Esophagus (tissue), 2 donors: ENCODE results near the gene MARCHF3. TPM values are rescaled to one million over a fixed set of nuclear protein-coding genes. Genes with fewer than 3 reads are reported as not detected.
"Not testable (repeated sequence)": the region's sequence is repeated elsewhere in the genome, so short reads cannot be mapped to it uniquely, and the experiment has no call there.

Source experiments
- H3K27ac ChIP-seq, 2 donors: one replicate each; pipeline ENCODE4 v1.5.1; 2013; ENCODE audit warnings: low read depth in 2 of 2, mild to moderate bottlenecking in 2 of 2, inconsistent platforms in 1 of 2, low read length in 1 of 2, moderate library complexity in 1 of 2
- H3K27me3 ChIP-seq, 2 donors: one replicate each; pipeline ENCODE4 v1.6.1; 2013; ENCODE audit warnings: low read length in 2 of 2, control low read depth in 1 of 2, mild to moderate bottlenecking in 1 of 2; ENCODE audit not compliant: insufficient read depth in 2 of 2, control insufficient read depth in 1 of 2
- H3K36me3 ChIP-seq, 2 donors: one replicate each; pipeline ENCODE4 v1.6.1; 2013; ENCODE audit warnings: low read length in 1 of 2; ENCODE audit not compliant: control insufficient read depth in 2 of 2, insufficient read depth in 2 of 2
- H3K4me1 ChIP-seq, 2 donors: one replicate each; pipeline ENCODE4 v1.6.1; 2013; ENCODE audit warnings: low read length in 1 of 2; ENCODE audit not compliant: control insufficient read depth in 2 of 2, insufficient read depth in 2 of 2
- H3K4me3 ChIP-seq, 2 donors: one replicate each; pipeline ENCODE4 v1.5.1; 2013; ENCODE audit warnings: low read length in 2 of 2, mild to moderate bottlenecking in 2 of 2, low read depth in 1 of 2, moderate library complexity in 1 of 2
- H3K9me3 ChIP-seq, 2 donors: one replicate each; pipeline ENCODE4 v1.6.1; 2013; ENCODE audit warnings: mild to moderate bottlenecking in 2 of 2, low read depth in 1 of 2, low read length in 1 of 2, moderate library complexity in 1 of 2; ENCODE audit not compliant: control insufficient read depth in 2 of 2, insufficient read depth in 1 of 2
- WGBS, 2 donors: extraction: QIAGEN DNeasy Blood & Tissue Kit; methylation state at CpG; one replicate each; pipeline ENCODE4 v1.1.7; 2013; 5-methylcytosine and 5-hydroxymethylcytosine counted together
- polyA plus RNA-seq, 2 donors: library from polyadenylated mRNA; stranded (reverse); fragments of 200-250 nt; gene quantifications; one replicate each; pipeline ENCODE4 v1.2.3, GENCODE V29; 2013
- donor health status: healthy with polysubstance abuse.
- donor health status: Bipolar disorder and iron deficiency.

The MARCHF3 gene
- polyA plus RNA-seq, 2 donors = 1.5 to 2.4 TPM

DNA sequence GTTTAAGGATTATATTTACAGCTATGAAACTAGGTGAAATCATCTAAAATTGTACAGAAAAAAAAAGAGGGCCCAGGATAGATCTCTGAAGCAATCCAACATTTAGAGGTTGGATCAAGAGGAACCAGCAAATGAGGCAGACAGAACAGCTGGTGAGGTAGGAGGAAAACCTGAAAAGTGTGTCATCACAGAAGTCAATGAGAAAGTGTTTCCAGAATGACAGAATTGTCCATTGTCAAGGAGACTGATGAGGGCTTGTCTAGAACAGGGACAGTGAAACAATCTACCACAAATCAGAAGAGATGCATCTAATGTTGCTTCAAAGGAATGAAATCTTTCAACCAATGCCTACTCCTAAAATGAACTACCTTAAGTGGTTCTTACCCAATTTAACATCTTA lies 36.4 kb upstream of the MARCHF3 start:
- H3K36me3 ChIP-seq = no peaks in the 10 kb centered on the region
- H3K9me3 ChIP-seq = no peaks in the 10 kb centered on the region
- no peak overlapping the region for H3K4me3 ChIP-seq
- no peak overlapping the region for H3K27ac ChIP-seq
- peaks cover 0 to 3% of the 10 kb centered on the region in 2 donors for H3K4me1 ChIP-seq
- no peaks in the 10 kb centered on the region for H3K27me3 ChIP-seq

DNA sequence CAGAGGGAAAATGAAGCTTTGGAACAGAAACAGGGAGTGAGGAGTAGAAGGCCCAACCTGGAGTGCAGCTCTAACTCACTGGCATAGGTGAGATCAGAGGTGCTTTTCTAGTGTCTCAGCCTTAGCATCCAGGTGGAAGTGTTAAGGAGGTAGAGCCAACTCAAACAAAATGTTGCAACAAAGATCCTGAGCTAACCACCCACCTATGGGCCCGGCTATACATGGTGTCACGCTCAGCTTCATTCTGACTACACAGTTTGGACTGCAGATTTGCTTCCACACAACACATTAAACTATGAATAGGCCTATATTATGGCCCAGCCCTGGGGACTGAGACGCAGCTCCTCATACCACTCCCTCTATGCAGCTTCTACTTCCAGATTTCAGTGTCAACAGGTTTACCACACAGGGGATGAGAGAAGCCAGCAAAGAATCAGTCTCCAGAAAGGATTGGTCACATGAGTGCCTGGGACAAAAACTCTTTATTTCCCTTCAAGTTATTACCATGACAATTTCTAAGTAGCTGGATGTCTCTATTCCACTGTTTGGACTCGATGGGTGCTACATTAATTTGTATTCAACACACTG lies 34.0 kb upstream of the MARCHF3 start:
- H3K27me3 ChIP-seq = no peaks in the 10 kb centered on the region
- H3K4me1 ChIP-seq = peaks cover 0 to 3% of the 10 kb centered on the region in 2 donors
- no peak overlapping the region for H3K4me3 ChIP-seq
- peak overlapping the region; percentile 13 to 24 for H3K27ac ChIP-seq
- no peaks in the 10 kb centered on the region for H3K36me3 ChIP-seq
- 58 to 73% methylated on average over 4 of the region's 4 CpGs for WGBS, 2 donors
- no peaks in the 10 kb centered on the region for H3K9me3 ChIP-seq

DNA sequence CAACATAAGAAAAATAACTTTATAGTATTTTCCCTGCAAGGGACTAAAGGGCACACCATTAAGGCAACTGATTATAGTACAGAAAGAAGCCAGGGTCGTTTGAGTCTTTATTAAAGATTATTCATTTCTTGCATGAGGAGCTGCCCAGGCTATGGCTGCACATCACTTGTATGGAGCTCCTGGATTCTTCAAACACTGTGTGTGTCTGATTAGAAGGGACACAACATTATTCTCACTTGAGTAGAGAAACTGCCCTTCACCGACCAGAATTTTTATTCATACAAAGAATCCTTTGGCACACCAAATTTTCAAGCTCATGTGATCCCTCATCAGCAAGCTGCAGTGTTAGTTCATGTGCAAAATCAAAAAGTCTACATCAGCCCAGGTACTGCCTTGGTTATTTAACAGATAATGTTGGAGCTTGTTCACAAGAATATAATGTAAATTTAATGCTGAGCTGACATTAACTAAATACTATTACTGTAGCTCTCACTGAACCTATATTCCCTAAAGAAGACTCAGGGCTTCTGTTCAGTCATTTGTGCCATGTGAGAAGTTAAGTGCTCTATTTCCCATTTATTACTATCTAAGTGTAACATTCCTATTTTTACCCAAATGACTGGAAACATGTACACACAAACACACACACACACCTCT lies 33.0 kb upstream of the MARCHF3 start:
- Histone ChIP-seq H3K27me3 (no peaks in the 10 kb centered on the region), H3K4me1 (peaks cover 0 to 3% of the 10 kb centered on the region in 2 donors), H3K27ac (no peak overlapping the region), H3K4me3 (no peak overlapping the region), H3K36me3 (no peaks in the 10 kb centered on the region), H3K9me3 (no peaks in the 10 kb centered on the region)
- WGBS, 2 donors = 69 to 76% methylated on average over 2 of the region's 2 CpGs

DNA sequence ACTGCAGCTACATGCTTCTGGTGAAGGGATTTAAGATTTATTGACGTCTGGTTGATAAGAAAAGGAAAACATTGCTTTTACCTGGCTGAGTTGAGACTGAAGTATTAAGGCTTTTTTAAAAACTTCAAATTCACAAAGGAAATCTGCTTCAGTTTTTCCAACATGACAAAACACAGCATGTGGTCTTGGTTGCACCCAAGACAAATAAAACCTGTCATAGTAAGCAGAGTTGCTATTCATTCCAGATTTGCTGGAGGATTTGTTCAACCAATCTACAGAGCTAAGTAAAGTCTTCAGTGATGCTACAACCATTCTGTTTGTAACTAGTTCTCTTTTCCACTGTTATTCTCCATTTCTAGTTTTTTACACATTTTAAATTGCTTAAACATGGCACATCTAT lies 31.6 kb upstream of the MARCHF3 start:
- Histone ChIP-seq H3K4me1 (peaks cover 0 to 3% of the 10 kb centered on the region in 2 donors), H3K4me3 (no peak overlapping the region), H3K9me3 (no peaks in the 10 kb centered on the region), H3K27me3 (no peaks in the 10 kb centered on the region), H3K36me3 (no peaks in the 10 kb centered on the region), H3K27ac (no peak overlapping the region)
- 51 to 77% methylated on average over 1 of the region's 1 CpG for WGBS, 2 donors

DNA sequence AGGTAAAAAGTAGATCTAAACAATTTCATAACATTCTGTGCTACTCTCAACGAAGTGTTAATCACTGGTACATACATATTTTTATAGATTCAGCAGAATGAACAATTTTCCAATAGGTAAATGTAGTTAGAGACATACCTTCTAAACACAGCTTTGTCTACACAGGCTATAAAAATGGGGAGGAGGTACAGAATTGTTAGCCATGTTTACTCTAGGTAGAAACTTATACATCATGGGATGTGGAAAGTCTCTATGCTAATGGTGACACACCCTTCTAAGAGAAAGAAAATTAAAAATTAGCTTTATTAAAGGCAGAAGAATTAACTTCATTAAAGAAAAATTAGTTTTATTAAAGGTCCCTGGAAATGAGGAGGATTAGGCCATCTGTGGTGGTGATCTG lies 31.2 kb upstream of the MARCHF3 start:
- H3K36me3 ChIP-seq = no peaks in the 10 kb centered on the region
- no peak overlapping the region for H3K27ac ChIP-seq
- H3K27me3 ChIP-seq = no peaks in the 10 kb centered on the region
- no peaks in the 10 kb centered on the region for H3K9me3 ChIP-seq
- H3K4me1 ChIP-seq = peaks cover 0 to 3% of the 10 kb centered on the region in 2 donors
- H3K4me3 ChIP-seq = no peak overlapping the region
- 85 to 86% methylated on average over 1 of the region's 1 CpG for WGBS, 2 donors

DNA sequence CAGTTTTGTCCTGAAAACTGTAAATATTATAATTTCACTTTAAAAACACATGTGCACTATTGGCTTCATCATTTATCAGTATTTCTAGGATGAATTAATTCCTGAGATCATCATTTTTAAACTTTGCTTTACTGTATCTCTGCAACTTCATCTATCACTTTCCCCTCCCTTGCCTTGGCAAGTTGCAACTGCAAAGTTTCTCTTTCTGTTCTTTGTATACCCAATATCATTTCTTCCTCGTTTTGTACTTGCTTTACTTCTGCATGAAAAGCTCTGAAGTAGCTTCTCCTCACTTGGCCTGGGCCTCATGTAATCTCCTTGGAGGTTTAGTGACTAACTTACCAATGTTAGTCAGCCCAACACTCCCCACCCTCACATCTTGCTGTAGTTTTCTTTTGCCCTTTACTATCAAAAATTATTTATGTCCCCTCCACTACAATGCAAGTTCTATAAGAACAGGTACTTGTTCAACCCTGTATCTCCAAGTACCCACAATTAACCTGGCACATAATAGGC lies 30.2 kb upstream of the MARCHF3 start:
- Histone ChIP-seq H3K27ac (no peak overlapping the region), H3K9me3 (no peaks in the 10 kb centered on the region), H3K27me3 (no peaks in the 10 kb centered on the region), H3K4me1 (peaks cover 0 to 3% of the 10 kb centered on the region in 2 donors), H3K36me3 (no peaks in the 10 kb centered on the region), H3K4me3 (no peak overlapping the region)
- 47 to 61% methylated on average over 1 of the region's 1 CpG for WGBS, 2 donors

DNA sequence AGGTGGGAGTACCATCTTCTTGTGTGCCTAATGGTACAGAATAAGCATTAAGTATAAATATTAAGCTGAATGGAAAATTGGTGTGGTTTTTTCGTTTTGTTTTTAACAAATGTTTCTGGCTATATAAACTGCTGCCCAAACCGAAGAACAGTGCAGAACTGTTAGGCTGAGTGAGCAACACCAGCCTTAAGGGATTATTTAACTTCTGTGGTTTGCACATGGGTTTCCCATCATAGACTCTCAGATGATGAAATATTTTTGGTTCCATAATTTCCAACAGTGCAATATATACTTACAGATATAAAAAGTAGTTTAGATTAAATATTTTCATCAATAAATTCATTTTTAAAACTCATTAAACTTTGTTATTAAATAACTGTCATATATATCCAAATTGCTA lies 26.5 kb upstream of the MARCHF3 start:
- no peaks in the 10 kb centered on the region for H3K27me3 ChIP-seq
- H3K4me3 ChIP-seq = no peak overlapping the region
- H3K9me3 ChIP-seq = no peaks in the 10 kb centered on the region
- H3K27ac ChIP-seq = no peak overlapping the region
- H3K36me3 ChIP-seq = no peaks in the 10 kb centered on the region
- 78 to 79% methylated on average over 2 of the region's 2 CpGs for WGBS, 2 donors
- H3K4me1 ChIP-seq = no peaks in the 10 kb centered on the region

DNA sequence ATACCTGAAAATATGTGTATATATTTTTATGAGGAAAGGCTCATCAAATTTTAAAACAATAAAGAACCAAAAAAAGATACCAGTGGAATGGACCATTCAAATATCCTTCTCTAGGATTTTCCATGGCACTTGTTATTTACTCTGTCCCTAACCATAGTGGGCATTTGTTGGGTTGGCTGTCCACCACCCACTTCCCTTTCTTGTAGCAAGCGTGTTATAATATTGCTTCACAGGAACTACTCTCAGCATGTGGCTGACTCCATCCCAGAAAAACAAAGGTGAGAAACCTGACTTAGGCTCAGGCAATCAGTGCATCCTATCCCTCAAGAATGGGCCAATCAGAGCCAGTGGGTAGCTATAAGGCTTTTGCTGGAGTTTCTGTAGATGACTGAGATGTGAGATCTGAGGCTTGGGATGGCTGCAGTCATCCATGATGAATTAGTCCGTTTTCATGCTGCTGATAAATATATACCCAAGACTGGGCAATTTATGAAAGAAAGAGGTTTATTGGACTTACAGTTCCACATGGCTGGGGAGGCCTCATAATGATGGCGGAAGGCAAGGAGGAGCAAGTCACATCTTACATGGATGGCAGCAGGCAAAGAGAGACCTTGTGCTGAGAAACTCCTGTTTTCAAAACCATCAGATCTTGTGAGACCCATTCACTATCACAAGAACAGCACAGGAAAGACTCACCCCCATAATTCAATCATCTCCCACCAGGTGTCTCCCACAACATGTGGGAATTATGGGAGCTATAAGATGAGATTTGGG lies 25.7 kb upstream of the MARCHF3 start:
- Histone ChIP-seq H3K36me3 (no peaks in the 10 kb centered on the region), H3K27me3 (no peaks in the 10 kb centered on the region), H3K9me3 (no peaks in the 10 kb centered on the region), H3K4me3 (no peak overlapping the region), H3K27ac (no peak overlapping the region), H3K4me1 (no peaks in the 10 kb centered on the region)
- WGBS, 2 donors = 90 to 95% methylated on average over 3 of the region's 3 CpGs

DNA sequence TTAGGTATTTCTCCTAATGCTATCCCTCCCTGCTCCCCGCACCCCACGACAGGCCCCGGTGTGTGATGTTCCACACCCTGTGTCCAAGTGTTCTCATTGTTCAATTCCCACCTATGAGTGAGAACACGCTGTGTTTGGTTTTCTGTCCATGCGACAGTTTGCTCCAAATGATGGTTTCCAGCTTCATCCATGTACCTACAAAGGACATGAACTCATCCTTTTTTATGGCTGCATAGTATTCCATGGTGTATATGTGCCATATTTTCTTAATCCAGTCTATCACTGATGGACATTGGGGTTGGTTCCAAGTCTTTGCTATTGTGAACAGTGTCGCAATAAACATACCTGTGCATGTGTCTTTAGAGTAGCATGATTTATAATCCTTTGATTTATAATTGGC lies 23.2 kb upstream of the MARCHF3 start:
- not testable (repeated sequence) for H3K36me3 ChIP-seq, H3K27ac ChIP-seq, H3K4me1 ChIP-seq, H3K9me3 ChIP-seq, H3K27me3 ChIP-seq, H3K4me3 ChIP-seq
- 97 to 98% methylated on average over 6 of the region's 6 CpGs for WGBS, 2 donors
